Measurements from ENCODE around the gene TRPM2.

DNA sequence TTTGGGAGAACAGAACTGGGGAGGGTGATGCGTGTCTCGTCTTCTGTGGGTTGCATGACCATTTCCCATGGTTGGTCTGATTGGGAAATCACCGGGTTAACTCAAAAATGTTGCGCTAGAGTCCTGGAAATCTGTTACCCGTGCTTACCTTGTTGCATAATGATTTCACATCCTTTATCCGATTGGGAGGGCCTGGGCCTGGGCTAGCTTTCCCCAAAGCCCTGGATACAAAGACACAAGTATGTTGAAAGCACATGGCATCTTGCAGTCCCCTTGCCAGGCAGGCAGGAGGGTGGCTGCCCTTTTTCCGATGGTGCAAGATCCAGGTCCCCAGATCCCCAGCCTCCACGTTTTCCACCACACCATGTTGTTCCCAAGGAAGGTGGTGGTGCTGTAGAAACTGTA lies 582 bp downstream of the TRPM2 start:
- no peak for TF ChIP-seq FOS (IDR thresholded peaks at IDR 0.05; ENCODE audit: low read depth, low read length)
- TF ChIP-seq, protein P1, sequence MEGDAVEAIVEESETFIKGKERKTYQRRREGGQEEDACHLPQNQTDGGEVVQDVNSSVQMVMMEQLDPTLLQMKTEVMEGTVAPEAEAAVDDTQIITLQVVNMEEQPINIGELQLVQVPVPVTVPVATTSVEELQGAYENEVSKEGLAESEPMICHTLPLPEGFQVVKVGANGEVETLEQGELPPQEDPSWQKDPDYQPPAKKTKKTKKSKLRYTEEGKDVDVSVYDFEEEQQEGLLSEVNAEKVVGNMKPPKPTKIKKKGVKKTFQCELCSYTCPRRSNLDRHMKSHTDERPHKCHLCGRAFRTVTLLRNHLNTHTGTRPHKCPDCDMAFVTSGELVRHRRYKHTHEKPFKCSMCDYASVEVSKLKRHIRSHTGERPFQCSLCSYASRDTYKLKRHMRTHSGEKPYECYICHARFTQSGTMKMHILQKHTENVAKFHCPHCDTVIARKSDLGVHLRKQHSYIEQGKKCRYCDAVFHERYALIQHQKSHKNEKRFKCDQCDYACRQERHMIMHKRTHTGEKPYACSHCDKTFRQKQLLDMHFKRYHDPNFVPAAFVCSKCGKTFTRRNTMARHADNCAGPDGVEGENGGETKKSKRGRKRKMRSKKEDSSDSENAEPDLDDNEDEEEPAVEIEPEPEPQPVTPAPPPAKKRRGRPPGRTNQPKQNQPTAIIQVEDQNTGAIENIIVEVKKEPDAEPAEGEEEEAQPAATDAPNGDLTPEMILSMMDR (conservative IDR thresholded peaks at IDR 0.05; ENCODE audit: low read depth, low read length) = no peak
- no peak for TF ChIP-seq POLR2A (IDR thresholded peaks at IDR 0.05; ENCODE audit: low read depth, low read length)
- no peak for TF ChIP-seq BHLHE40 (IDR thresholded peaks at IDR 0.05; ENCODE audit: low read depth, low read length)
- no peak for TF ChIP-seq SMC3 (IDR thresholded peaks at IDR 0.05; ENCODE audit: low read depth, low read length)
- no peak for TF ChIP-seq CHD1 (IDR thresholded peaks at IDR 0.05; ENCODE audit: low read depth, low read length)
- TF ChIP-seq, protein P2, sequence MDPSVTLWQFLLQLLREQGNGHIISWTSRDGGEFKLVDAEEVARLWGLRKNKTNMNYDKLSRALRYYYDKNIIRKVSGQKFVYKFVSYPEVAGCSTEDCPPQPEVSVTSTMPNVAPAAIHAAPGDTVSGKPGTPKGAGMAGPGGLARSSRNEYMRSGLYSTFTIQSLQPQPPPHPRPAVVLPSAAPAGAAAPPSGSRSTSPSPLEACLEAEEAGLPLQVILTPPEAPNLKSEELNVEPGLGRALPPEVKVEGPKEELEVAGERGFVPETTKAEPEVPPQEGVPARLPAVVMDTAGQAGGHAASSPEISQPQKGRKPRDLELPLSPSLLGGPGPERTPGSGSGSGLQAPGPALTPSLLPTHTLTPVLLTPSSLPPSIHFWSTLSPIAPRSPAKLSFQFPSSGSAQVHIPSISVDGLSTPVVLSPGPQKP (IDR thresholded peaks at IDR 0.05; ENCODE audit: borderline replicate concordance, low read depth, low read length) = no peak

All from IMR-90 (cell line).